ENCODE data around the gene CYB5R3.

The CYB5R3 gene

DNA sequence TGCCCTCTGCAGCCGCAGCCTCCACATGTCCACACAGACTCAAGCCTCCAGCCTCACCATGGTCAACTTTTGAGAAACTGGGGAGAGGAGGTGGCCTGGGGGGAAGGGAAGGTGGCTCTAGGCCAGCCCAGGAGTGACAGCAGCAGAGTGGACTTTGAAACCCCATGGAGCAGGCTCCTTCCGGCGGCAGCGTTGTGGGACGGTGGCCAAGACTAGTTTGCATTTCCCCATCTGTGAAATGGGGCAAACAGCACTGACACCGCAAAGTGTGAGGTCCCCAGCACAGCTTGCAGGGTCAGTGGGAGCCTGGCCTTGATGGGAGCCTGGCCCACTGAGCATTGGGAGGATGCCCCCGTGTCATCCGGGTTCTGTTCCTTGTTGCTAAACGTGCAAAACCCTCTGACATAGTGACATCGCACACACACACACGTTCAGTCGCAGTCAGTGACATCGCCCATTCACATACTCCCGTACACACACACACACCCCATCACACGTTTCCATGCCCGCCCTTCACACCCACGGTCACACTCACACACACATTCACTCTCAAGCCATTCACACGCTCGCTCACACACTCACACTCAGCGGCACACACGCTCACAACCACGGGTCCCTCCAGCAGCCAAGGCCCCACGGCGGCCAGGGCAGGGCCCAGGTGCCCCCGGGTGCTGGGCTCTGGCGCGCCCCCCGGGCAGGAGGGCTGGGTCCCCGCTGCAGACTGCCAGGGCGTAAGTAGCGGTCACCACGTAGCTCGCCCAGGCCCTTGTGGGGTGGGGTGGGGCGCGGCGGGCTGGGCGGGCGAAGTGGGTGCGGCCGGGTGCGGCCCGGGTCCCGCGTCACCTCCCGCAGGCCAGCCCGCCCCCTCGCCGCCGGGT lies 585 bp downstream of the CYB5R3 start:
- peak overlapping the region; percentile 84 to 99 (median 91) for H3K4me3 ChIP-seq
- H3K27ac ChIP-seq = peak overlapping the region; percentile 83 to 98 (median 93)

DNA sequence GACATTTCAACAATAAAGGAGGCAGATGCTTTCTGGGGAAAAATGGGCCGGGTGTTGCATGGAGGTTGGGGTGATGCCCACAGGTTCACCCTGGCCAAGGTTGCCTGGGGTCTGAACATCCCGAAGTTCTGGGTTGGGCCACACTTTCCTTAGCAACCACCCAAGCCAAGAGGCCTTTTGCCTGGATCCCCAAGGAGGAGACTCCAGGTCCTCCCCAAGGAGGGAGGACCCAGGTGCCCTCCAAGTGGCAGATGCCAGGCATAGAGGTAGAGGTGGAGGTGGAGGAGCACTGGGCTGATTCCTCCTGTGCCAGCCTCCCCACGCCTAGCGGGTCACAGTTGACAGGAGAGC lies 1.2 kb downstream of the CYB5R3 start:
- H3K4me3 ChIP-seq = peak overlapping the region; percentile 84 to 99 (median 91)
- peak overlapping the region in 18 of 21 experiments; percentile 83 to 98 (median 94) for H3K27ac ChIP-seq

DNA sequence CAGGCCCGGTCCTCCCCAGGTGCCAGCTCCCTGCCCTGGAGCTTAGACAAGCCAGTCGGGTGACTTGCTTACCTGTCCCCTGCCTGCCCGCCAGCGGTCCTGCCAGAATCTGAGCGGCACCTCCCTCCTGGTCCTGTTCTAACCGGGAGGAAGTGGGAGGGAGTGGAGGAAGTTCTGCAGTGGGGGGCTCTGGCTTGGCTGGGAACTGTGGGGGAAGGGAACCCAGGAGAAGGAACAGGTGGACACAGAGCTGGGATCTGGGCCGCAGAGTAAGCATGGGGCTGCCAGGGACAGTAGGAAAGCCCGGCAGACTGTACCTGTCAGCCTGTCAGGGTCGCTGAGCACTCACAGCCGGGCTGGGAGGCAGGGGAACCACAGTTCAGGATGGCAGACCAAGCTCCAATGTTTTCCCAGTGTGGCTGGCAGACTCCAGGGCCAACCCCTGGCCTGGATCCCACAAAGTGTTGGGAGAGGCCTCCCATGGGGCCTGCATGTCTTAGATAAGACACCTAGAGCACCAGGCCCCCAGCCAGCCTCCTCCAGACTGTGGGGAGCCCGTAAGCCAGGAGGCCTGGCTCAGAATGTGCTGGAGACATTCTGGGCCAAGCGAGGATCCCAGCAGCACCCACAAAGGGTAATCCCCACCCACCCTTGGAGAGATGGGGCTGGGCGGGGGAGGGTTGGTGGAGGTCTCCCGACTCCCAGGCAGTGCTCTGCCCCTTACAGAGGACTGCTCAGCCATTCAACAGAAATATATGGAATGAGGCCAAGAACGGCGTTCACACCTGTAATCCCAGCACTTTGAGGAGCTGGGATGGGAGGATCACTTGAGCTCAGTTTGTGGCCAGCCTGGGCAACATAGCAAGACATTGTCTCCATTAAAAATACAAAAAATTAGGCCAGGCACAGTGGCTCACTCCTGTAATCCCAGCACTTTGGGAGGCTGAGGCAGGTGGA lies 2.3 kb downstream of the CYB5R3 start:
- H3K27ac ChIP-seq = peak overlapping the region in 20 of 21 experiments; percentile 3 to 97 (median 78)
- peak overlapping the region in 3 of 7 experiments; percentile 0 to 24 (median 5) for H3K4me3 ChIP-seq

DNA sequence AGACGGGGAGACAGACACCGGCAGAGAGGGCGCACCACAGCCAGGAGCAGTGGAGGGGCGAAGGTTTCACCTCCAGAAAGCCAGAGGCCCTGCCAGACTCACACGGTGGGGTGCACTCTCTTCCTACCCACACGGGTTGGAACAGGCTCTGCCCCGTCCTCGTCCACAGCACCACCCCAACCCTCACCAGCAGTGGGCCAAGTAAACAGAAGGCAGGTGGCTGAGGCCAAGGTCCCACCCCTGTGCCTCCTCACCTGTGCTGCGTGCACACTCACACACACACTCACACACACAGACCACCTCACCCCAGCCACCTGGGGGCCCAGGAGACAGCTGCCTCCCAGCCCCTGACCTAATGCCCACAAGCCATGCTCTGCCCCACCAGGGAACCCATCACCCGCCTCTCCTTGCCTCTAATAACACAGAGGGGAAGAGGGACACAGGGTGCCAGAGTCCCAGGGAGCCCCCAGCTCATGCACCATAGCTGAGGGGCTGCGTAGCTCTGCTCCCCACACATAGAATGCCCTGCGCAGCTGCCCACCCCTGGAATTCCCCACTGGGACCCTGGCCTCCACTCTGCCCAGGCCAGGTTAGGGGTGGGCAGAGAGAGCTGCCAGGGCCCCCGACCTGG lies 3.1 kb downstream of the CYB5R3 start:
- peak overlapping the region; percentile 3 to 97 (median 78) for H3K27ac ChIP-seq
- H3K4me3 ChIP-seq = peak overlapping the region in 3 of 7 experiments; percentile 0 to 24 (median 5)

DNA sequence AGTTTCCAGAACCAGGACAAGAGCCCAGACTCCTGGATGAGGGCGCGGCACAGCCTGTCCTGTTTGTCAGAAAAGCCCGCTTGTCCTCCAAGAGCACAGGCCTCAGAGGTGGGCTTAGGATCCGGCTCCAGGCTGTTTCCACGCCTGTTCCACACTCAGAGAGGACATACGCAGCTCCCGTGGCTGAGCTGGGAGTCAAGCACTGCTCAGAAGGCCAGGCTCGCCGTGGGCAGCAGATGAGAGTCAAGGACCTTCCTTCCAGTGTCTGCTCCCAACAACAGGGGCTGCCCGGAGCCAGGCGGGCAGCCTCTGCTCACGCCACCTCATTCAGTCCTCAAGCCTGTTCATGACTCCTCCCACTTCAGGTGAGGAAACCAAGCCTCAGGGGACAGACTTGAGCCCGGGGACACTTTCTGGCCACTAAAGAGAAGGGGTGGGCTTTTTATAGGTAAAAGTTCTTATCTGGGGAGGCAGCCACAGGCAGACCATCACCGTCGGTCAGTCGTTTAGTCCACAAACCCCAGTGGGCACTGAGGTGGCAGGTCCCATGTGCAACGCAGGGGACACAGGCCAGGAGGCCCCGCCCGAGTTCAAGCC lies 3.8 kb downstream of the CYB5R3 start:
- peak overlapping the region in 2 of 7 experiments; percentile 5 to 24 for H3K4me3 ChIP-seq
- peak overlapping the region in 19 of 21 experiments; percentile 23 to 97 (median 78) for H3K27ac ChIP-seq

DNA sequence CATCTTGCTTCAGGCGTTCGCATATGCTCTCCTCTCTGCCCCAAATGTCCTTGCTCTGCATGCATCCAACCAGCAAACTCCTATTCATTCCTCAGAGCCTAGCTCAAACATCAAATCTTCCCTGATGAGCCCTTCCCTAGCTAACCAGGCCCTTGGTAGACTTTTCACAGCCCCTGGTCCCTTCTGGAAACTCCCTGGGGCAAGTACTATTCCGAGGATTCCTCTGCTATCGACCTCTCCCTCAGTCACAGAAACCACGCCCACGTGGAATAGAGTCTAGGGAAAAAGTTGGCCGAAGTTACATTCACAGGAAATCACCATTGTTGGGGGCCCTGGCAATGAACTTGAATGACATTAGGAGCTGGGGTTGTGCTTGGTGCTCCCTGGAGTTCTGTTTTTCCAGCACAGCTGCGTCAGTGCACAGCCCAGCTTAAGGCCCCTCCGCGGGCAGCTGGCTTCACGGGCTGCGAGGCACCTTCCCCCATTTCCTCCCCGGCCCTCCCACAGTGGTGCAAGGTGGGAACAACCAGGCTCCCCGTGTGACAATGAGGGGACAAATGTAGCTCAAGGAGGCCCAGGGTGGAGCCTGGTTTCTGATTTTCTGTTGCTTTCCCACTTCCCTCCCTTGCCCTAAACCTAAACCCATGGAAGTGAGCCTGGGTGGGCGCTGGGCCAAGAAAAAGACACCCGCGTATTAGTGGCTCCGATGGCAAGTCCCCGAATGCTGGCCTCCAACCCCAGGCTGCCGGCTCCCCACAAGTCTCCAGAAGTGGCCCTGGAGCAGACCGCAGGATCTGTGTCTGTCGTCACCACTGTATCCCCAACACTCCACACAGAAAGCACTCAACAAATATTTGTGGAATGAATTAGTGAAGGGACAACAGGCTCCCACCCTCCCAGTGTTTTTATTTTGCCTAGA lies 4.5 kb downstream of the CYB5R3 start:
- peak overlapping the region in 20 of 21 experiments; percentile 23 to 97 (median 78) for H3K27ac ChIP-seq
- H3K4me3 ChIP-seq = peak overlapping the region in 1 of 7 experiments; percentile 24

DNA sequence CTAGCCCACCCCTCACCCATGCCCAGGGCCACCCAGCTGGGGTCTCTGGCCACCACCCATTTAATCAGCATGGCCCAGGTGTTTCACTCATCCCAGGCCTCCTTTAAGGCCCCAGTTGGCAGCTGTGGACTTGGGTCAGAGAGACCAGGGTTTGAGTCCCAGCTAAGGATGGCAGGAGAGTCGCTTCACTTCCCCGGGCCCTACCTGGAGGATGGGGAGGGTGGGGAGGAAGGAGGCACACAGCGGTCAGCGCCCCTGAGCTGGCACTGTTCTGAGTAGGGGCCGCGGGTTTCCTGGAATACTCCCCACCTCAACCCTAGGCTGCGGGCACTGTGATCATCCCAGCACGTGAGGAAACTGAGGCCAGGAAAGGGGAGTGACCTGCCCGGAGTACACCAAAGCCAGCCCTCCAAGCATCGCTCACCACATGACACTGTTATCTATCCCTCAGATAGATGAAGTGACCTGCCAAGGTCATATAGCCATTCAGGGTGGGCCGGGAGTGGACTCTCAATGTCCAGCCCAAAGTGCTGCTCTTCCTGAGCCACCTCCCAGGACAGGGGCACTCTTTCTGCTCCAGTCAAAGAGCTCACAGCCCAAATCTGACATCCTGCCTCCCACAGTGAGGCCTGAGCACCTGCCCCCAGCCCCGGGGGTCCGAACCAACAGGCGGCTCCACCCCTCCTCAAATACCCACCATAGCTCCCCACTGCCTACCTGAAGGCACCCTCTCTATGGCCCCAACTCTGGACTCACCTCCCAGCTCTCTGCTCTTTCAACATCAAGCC lies 5.4 kb downstream of the CYB5R3 start:
- Histone ChIP-seq H3K27ac (peak overlapping the region in 16 of 21 experiments; percentile 2 to 97 (median 90)), H3K4me3 (no peak overlapping the region)

DNA sequence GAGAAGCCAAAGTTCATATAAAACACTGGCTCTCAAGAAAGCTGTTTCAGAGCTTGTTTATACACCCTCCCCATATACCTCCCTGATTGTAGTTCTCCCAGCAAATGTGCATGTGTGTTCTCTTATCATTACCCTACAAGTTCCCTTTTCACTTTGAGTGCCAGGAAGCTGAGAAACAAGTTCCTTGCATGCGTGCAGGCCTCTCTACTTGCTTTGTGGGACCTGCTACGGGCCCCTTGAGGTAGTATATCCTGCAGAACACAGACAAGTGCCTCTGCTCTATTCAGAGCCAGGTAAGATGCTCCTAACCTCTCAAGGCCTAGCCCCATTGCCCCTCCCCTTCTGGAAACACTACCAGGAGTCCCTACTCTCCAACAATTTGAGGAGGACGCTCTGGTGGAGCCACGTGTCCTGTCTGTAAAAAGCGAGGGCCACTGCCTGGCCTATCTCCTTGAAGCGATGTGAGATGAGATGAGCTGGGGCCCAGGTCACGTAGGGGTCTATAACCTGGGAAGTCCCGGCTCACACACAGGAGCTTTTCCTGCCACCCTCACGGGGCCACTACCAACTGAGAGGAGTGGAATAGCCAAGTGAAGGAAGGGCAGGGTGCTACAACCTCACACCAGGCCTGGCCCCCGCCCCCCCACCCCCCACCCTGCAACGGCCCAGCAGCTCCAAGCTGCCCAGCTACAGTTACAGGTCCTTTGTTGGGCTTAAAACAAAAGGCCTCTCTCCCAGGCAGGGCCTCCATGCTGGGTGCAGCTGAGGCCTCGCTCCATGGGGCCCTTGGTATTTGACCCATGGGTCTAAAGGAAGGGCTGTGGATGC lies 6.2 kb downstream of the CYB5R3 start:
- H3K4me3 ChIP-seq = no peak overlapping the region
- peak overlapping the region in 14 of 21 experiments; percentile 2 to 97 (median 92) for H3K27ac ChIP-seq

DNA sequence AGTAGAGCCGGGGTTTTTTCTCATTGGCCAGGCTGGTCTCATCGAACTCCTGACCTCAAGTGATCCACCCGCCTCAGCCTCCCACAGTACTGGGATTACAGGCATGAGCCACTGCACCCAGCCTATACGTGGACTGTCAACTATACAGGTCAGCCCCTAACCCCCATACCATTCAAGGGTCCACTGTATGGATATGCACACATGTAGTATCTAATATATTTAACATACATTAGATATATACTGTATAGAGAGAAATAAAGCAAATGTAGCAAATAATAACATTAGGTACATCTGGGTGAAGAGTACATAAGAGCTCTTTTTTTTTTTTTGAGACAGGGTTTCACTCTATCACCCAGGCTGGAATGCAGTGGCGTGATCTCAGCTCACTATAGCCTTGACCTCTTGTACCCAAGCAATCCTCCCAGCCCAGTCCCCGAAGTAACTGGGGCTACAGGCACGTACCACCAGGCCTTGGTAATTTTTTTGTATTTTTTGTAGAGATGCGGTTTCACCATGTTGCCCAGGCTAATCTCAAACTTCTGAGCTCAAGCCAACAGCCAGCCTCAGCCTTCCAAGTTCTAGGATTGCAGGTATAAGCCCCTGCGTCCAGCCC lies 7.3 kb downstream of the CYB5R3 start:
- no peak overlapping the region for H3K4me3 ChIP-seq
- H3K27ac ChIP-seq = peak overlapping the region in 1 of 21 experiments; percentile 30

DNA sequence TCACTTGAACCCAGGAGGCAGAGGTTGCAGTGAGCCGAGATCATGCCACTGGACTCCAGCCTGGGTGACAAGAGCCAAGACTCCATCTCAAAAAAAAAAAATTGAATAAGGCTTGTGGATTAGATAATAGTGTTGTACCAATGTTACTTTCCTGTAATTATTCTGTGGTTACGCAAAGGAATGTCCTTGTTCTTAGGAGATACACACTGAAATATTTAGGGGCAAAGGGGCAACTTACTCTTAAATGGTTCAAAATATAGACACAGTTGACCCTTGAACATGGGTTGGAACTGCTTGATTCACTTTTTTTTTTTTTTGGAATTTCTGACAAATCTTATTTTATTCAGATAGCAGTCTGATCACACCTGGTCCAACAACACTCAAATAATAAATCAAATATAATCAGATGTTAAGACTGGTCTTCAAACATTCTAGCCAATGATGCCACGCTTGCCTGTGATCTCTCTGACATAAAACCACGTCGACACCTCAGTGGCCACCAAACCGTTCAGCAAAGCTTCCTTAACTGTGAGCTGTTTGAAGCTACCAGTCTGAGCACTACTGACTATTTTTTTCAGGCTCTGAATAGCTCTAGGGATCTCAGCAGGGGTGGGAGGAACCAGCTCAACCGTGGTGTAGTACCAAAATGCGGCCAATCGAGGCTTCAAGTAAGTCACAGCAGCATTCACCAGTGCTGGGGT lies 9.5 kb downstream of the CYB5R3 start:
- Histone ChIP-seq H3K4me3 (no peak overlapping the region), H3K27ac (peak overlapping the region in 1 of 21 experiments; percentile 52)

DNA sequence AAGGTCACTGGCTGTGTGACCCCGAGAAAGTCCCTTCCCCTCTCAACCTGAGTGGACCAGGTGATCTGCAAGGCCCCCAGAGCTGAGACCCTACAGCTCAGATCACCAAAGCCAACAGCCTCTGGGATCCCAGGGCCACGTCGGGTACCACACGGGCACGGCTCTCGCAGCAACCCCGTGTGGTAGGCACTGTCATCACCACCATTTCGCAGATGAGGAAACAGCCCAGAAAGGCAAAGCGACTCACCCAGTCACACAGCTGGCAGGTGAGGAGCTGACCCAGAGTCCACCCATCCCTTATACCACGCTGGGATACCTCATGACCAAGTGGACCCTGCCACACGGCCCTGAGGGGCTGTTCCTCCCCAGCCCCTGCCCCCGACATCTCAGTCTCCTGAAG lies 11.6 kb downstream of the CYB5R3 start:
- H3K27ac ChIP-seq = peak overlapping the region in 8 of 21 experiments; percentile 52 to 95 (median 88)
- no peak overlapping the region for H3K4me3 ChIP-seq

DNA sequence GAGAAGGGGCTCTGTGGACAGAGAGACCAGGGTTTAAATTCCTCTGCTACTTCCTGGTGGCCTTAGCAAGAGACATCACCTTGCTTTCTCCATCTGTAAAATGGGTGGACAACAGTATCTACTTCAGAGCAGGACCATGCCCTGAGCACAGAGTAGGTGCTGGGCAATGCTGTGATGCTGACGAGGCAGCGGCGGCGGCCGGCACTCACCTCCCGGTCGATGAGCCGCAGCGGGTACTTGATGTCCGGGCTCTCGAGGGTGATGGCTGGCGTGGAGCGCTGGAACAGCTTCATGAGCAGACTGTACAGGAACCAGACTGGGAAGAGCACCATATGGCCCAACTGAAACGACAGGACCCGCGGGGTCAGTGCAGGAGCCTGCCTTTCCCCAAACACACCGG lies 12.7 kb downstream of the CYB5R3 start:
- Histone ChIP-seq H3K27ac (peak overlapping the region in 16 of 21 experiments; percentile 40 to 95 (median 74)), H3K4me3 (no peak overlapping the region)

DNA sequence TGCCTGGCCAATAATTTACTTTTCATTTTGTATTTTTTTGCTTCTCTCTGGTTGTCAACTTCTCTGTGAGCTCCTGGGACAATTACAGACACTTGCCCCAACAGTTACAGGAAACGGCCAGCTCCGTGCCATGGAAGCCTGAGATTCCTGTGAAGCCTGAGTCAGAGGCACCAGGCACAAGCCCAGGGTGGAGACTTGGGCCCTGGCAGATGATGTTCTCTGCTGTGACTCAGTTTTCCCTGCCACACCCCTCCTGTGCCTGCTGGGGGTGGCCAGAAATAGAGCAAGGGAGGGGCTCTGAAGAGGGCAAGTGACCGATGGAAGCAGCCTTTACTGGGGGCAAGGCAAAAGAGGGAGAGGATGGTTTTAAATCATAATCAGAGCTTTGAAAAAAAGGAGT lies 13.7 kb downstream of the CYB5R3 start:
- H3K4me3 ChIP-seq = no peak overlapping the region
- H3K27ac ChIP-seq = peak overlapping the region in 20 of 21 experiments; percentile 51 to 95 (median 80)

DNA sequence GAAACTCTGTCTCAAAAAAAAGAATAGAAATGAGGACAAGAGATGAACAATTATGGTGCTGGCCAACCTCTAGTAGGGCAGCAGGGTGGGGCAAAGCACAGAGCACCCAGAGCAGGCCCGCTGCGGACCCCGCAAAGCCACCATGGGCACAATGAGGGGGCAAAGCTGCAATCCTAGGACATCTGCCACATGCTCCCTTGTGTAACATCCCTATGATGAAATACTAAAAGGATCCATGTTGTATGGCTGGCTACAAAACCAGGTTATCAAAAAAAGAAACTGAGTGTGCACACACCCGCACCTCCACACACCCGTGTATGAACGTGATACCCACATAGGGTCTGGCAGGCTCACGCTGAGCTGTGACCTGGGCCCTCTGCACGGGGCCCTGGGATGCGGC lies 16.2 kb downstream of the CYB5R3 start:
- H3K27ac ChIP-seq = peak overlapping the region in 4 of 21 experiments; percentile 7 to 60 (median 35)
- H3K4me3 ChIP-seq = no peak overlapping the region

DNA sequence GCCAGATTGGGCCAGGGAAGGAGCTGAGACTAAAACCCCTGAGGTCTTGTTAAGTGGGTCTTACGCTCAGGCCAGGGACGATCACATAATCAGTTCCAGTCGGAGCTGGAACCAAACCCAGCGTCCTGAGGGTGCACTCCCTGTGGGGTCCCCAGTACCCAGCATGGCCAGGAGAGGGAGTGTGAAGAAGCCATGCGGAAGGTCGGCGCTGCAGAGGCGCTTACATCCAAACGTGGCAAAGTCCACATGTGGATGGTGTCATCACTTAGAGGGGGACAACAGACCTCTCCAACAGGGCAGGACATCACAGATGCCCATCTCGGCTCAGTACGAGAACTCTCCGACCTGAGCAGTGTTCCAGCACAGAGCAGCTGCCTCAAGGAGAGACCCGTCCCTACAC lies 17.1 kb downstream of the CYB5R3 start:
- no peak overlapping the region for H3K4me3 ChIP-seq
- peak overlapping the region in 7 of 21 experiments; percentile 0 to 61 (median 40) for H3K27ac ChIP-seq
